CD14-positive monocyte (primary cell): ENCODE data around the gene LRRC4C. TPM values are rescaled to one million over a fixed set of nuclear protein-coding genes. Genes with fewer than 3 reads are reported as not detected.

Experiments
- DNase-seq, 3 donors: peaks; one replicate each; pipeline ENCODE4 v3.0.0-alpha.2; 2011 to 2022
- H2AFZ ChIP-seq: 2 replicates; pipeline ENCODE4 v1.6.0; 2012; ENCODE audit warnings: mild to moderate bottlenecking, low read depth, low read length, inconsistent platforms; ENCODE audit not compliant: insufficient read depth, poor library complexity, severe bottlenecking
- H3K27ac ChIP-seq, 2 donors: 1 replicate in 1 of 2; 2 replicates in 1 of 2; pipeline ENCODE4 v1.5.1; 2012 to 2013; ENCODE audit warnings: low read length in 2 of 2, control low read depth in 1 of 2, inconsistent platforms in 1 of 2, low read depth in 1 of 2, mild to moderate bottlenecking in 1 of 2
- H3K27me3 ChIP-seq, 2 donors: one replicate each; pipeline versions ENCODE4 v1.6.0 to v1.6.1; 2011 to 2013; ENCODE audit warnings: low read length in 2 of 2; ENCODE audit not compliant: control insufficient read depth in 2 of 2, insufficient read depth in 2 of 2
- H3K36me3 ChIP-seq, 2 donors: replicated peaks in 1 of 2; 1 replicate in 1 of 2; 2 replicates in 1 of 2; pipeline versions ENCODE4 v1.5.1 to v1.6.1; 2012 to 2013; ENCODE audit warnings: low read length in 2 of 2, control low read depth in 1 of 2, inconsistent platforms in 1 of 2, mild to moderate bottlenecking in 1 of 2; ENCODE audit not compliant: insufficient read depth in 2 of 2, control insufficient read depth in 1 of 2
- H3K4me1 ChIP-seq, 2 donors: 1 replicate in 1 of 2; 2 replicates in 1 of 2; pipeline versions ENCODE4 v1.5.1 to v1.6.1; 2012 to 2013; ENCODE audit warnings: low read length in 2 of 2, control low read depth in 1 of 2, inconsistent platforms in 1 of 2, mild to moderate bottlenecking in 1 of 2, moderate library complexity in 1 of 2; ENCODE audit not compliant: insufficient read depth in 2 of 2, control insufficient read depth in 1 of 2
- H3K4me2 ChIP-seq: replicated peaks from 2 replicates; pipeline ENCODE3; 2012; ENCODE audit warnings: low read length, moderate library complexity, mild to moderate bottlenecking; ENCODE audit not compliant: poor library complexity, severe bottlenecking; ENCODE audit errors: extremely low read depth
- H3K4me3 ChIP-seq, 3 experiments: fragments of 200-600 bp in 1 of 3; sonication (generic) in 1 of 3; replicated peaks in 1 of 3; 1 replicate in 2 of 3; 2 replicates in 1 of 3; pipeline ENCODE4 v1.5.1; 2011 to 2013; ENCODE audit warnings: low read length in 3 of 3, mild to moderate bottlenecking in 3 of 3, control low read depth in 2 of 3, low read depth in 2 of 3, inconsistent platforms in 1 of 3, moderate library complexity in 1 of 3
- H3K79me2 ChIP-seq: 2 replicates; pipeline ENCODE4 v1.6.0; 2012; ENCODE audit warnings: mild to moderate bottlenecking, control low read depth, inconsistent platforms, low read length, moderate library complexity; ENCODE audit not compliant: insufficient read depth
- H3K9ac ChIP-seq: 2 replicates; pipeline ENCODE4 v1.6.0; 2017; ENCODE audit warnings: low read length, mild to moderate bottlenecking; ENCODE audit not compliant: insufficient read depth, poor library complexity, severe bottlenecking
- H3K9me3 ChIP-seq, 2 donors: replicated peaks in 1 of 2; 1 replicate in 1 of 2; 2 replicates in 1 of 2; pipeline versions ENCODE4 v1.5.1 to v1.6.1; 2012 to 2013; ENCODE audit warnings: low read length in 2 of 2, control low read depth in 1 of 2; ENCODE audit not compliant: control insufficient read depth in 1 of 2, insufficient read depth in 1 of 2
- H4K20me1 ChIP-seq: 2 replicates; pipeline ENCODE4 v1.6.0; 2012; ENCODE audit warnings: mild to moderate bottlenecking, low read length, control low read depth, moderate library complexity; ENCODE audit not compliant: insufficient read depth
- H3K27ac Mint-ChIP-seq, 7 donors: one replicate each; pipeline ENCODE4 v1.8.0; 2020; ENCODE audit warnings: mild to moderate bottlenecking in 7 of 7, mixed read lengths in 7 of 7, moderate library complexity in 6 of 7, inconsistent platforms in 2 of 7
- H3K27me3 Mint-ChIP-seq, 3 donors: one replicate each; pipeline ENCODE4 v1.8.0; 2021 to 2022; ENCODE audit warnings: low read depth in 3 of 3, mild to moderate bottlenecking in 3 of 3, mixed read lengths in 3 of 3, moderate library complexity in 3 of 3, inconsistent platforms in 1 of 3
- H3K36me3 Mint-ChIP-seq, 2 donors: one replicate each; pipeline ENCODE4 v1.8.0; 2020; ENCODE audit warnings: mixed read lengths in 2 of 2, inconsistent platforms in 1 of 2, mild to moderate bottlenecking in 1 of 2
- H3K4me1 Mint-ChIP-seq: one replicate; pipeline ENCODE4 v1.8.0; 2020; ENCODE audit warnings: mild to moderate bottlenecking, mixed read lengths
- H3K4me3 Mint-ChIP-seq, 2 donors: one replicate each; pipeline ENCODE4 v1.8.0; 2020; ENCODE audit warnings: mild to moderate bottlenecking in 2 of 2, mixed read lengths in 2 of 2, moderate library complexity in 1 of 2
- H3K9me3 Mint-ChIP-seq, 7 donors: one replicate each; pipeline ENCODE4 v1.8.0; 2020 to 2022; ENCODE audit warnings: mixed read lengths in 7 of 7, mild to moderate bottlenecking in 6 of 7, moderate library complexity in 6 of 7, inconsistent platforms in 2 of 7
- WGBS: methylation state at CpG from one replicate; pipeline ENCODE4 v1.1.5; 2013; ENCODE audit warnings: missing lambda C conversion rate; ENCODE audit not compliant: insufficient coverage; 5-methylcytosine and 5-hydroxymethylcytosine counted together
- intact Hi-C, 2 donors: fragments of 100-400 bp; cut with micrococcal nuclease; formaldehyde crosslinking; loops; one replicate each; pipeline versions ENCODE4 v1.15.0 to v1.15.1; 2023
- polyA plus RNA-seq, 3 donors: library from polyadenylated mRNA; depleted of rRNA in 1 of 3; unstranded in 2 of 3; stranded (reverse) in 1 of 3; fragments of 300-500 nt in 2 of 3; fragments of >200 nt in 1 of 3; fragmentation: Illumina TruSeq in 2 of 3; gene quantifications; 1 replicate in 2 of 3; 2 replicates in 1 of 3; pipeline ENCODE4 v1.2.3, GENCODE V29; 2012 to 2021
- TF ChIP-seq, protein P1 (sequence below): fragments of 200-600 bp; IDR thresholded peaks from one replicate; pipeline ENCODE4 v1.8.0; 2022; ENCODE audit warnings: antibody characterized with exemption, mild to moderate bottlenecking

Gene LRRC4C
- polyA plus RNA-seq, 3 donors, result not detected

DNA sequence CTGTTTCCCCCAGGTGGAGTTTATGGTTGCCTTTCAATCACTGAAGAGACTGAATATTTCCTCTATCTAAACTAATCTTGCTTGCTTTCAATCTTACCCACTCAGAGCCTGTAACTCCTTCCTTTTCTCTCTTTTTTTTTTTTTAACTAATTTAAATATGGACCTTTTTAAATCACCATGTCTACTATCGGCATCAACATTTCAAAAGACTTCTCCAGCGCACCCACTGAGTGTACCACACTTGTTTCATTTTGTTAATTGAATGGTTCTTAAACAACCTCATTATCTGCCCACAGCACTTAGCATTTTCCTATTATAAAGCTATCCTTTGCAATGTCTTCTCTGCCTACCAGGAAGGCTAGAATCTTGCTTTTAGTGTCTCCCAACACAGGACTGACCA, 1212.5 kb downstream of the LRRC4C start:
- TF ChIP-seq, protein P1, sequence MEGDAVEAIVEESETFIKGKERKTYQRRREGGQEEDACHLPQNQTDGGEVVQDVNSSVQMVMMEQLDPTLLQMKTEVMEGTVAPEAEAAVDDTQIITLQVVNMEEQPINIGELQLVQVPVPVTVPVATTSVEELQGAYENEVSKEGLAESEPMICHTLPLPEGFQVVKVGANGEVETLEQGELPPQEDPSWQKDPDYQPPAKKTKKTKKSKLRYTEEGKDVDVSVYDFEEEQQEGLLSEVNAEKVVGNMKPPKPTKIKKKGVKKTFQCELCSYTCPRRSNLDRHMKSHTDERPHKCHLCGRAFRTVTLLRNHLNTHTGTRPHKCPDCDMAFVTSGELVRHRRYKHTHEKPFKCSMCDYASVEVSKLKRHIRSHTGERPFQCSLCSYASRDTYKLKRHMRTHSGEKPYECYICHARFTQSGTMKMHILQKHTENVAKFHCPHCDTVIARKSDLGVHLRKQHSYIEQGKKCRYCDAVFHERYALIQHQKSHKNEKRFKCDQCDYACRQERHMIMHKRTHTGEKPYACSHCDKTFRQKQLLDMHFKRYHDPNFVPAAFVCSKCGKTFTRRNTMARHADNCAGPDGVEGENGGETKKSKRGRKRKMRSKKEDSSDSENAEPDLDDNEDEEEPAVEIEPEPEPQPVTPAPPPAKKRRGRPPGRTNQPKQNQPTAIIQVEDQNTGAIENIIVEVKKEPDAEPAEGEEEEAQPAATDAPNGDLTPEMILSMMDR, result no peak
- Histone ChIP-seq H2AFZ (no peak overlapping the region), H3K9ac (no peak overlapping the region), H3K4me2 (no peak overlapping the region), H3K36me3 (no peaks in the 10 kb centered on the region), H3K27me3 (no peaks in the 10 kb centered on the region), H3K4me3 (no peak overlapping the region), H4K20me1 (no peaks in the 10 kb centered on the region), H3K9me3 (peaks cover 0 to 5% of the 10 kb centered on the region in 2 donors), H3K79me2 (no peaks in the 10 kb centered on the region), H3K4me1 (no peaks in the 10 kb centered on the region), H3K27ac (no peak overlapping the region)
- Mint-ChIP-seq H3K36me3 (no peaks in the 10 kb centered on the region), H3K4me1 (no peaks in the 10 kb centered on the region), H3K27ac (no peak overlapping the region), H3K4me3 (no peak overlapping the region), H3K9me3 (peaks cover 0 to 8% (median 2%) of the 10 kb centered on the region in 7 donors), H3K27me3 (no peaks in the 10 kb centered on the region)
- no peak for DNase-seq
- intact Hi-C loops, result no loop called here
- WGBS, result no CpG with 5 or more reads among the region's 2 CpGs

GRCh38 chr11:40241524-40242051, 1217.9 kb downstream of the LRRC4C start:
- Histone ChIP-seq H3K79me2 (no peaks in the 10 kb centered on the region), H3K4me3 (no peak overlapping the region), H3K9ac (no peak overlapping the region), H2AFZ (no peak overlapping the region), H3K27ac (no peak overlapping the region), H4K20me1 (no peaks in the 10 kb centered on the region), H3K4me1 (no peaks in the 10 kb centered on the region), H3K27me3 (no peaks in the 10 kb centered on the region), H3K4me2 (no peak overlapping the region), H3K9me3 (no peaks in the 10 kb centered on the region), H3K36me3 (no peaks in the 10 kb centered on the region)
- Mint-ChIP-seq H3K27me3 (no peaks in the 10 kb centered on the region), H3K36me3 (no peaks in the 10 kb centered on the region), H3K27ac (no peak overlapping the region), H3K4me3 (no peak overlapping the region), H3K4me1 (no peaks in the 10 kb centered on the region), H3K9me3 (peaks cover 0 to 6% (median 2%) of the 10 kb centered on the region in 7 donors)
- intact Hi-C loops, result no loop called here
- DNase-seq, result no peak
- TF ChIP-seq, protein P1, result no peak
